ENCODE data around the gene UMODL1. TPM values are rescaled to one million over a fixed set of nuclear protein-coding genes. Genes with fewer than 3 reads are reported as not detected.
"Not testable (repeated sequence)": the region's sequence is repeated elsewhere in the genome, so short reads cannot be mapped to it uniquely, and the experiment has no call there.

Gene UMODL1
- total and polyA plus RNA-seq, 9 donors: 0.03 to 0.20 (median 0.04) TPM; not detected in 6

- Histone ChIP-seq H3K27me3 (ENCODE audit: control insufficient read depth, insufficient read depth, low read length) (peaks cover 5% of the 10 kb centered on the region), H3K9me3 (replicated peaks; ENCODE audit: control insufficient read depth, low read depth, low read length) (no peaks in the 10 kb centered on the region), H3K27ac (ENCODE audit: low read length) (no peak overlapping the region), H3K36me3 (ENCODE audit: control insufficient read depth, insufficient read depth, low read length) (no peaks in the 10 kb centered on the region), H3K4me1 (ENCODE audit: control insufficient read depth, insufficient read depth, low read length) (no peaks in the 10 kb centered on the region), H3K4me3 (ENCODE audit: low read length) (no peak overlapping the region)
- DNase-seq: peak; percentile 93
- no CpG with 5 or more reads among the region's 3 CpGs for WGBS (ENCODE audit: insufficient coverage)
Measured at GRCh38 chr21:42176859-42177258, 105.7 kb downstream of the UMODL1 start.

GRCh38 chr21:42179316-42179715 is 108.2 kb downstream of the UMODL1 start:
- no peaks in the 10 kb centered on the region for H3K4me1 ChIP-seq (ENCODE audit: control insufficient read depth, insufficient read depth, low read length)
- no CpG with 5 or more reads among the region's 3 CpGs for WGBS (ENCODE audit: insufficient coverage)
- H3K27ac ChIP-seq (ENCODE audit: low read length): no peak overlapping the region
- H3K4me3 ChIP-seq (ENCODE audit: low read length): no peak overlapping the region
- H3K27me3 ChIP-seq (ENCODE audit: control insufficient read depth, insufficient read depth, low read length): peaks cover under 1% of the 10 kb centered on the region
- DNase-seq: peak; percentile 76
- H3K9me3 ChIP-seq (replicated peaks; ENCODE audit: control insufficient read depth, low read depth, low read length): peaks cover 3% of the 10 kb centered on the region
- H3K36me3 ChIP-seq (ENCODE audit: control insufficient read depth, insufficient read depth, low read length): no peaks in the 10 kb centered on the region

- not testable (repeated sequence) for H3K4me3 ChIP-seq (ENCODE audit: low read length); H3K4me1 ChIP-seq (ENCODE audit: control insufficient read depth, insufficient read depth, low read length); DNase-seq; H3K27me3 ChIP-seq (ENCODE audit: control insufficient read depth, insufficient read depth, low read length); H3K27ac ChIP-seq (ENCODE audit: low read length); H3K9me3 ChIP-seq (replicated peaks; ENCODE audit: control insufficient read depth, low read depth, low read length); H3K36me3 ChIP-seq (ENCODE audit: control insufficient read depth, insufficient read depth, low read length)
- no CpG with 5 or more reads among the region's 3 CpGs for WGBS (ENCODE audit: insufficient coverage)
Measured at GRCh38 chr21:42180001-42180400, 108.9 kb downstream of the UMODL1 start.

GRCh38 chr21:42182713-42183371 is 111.7 kb downstream of the UMODL1 start:
- WGBS (ENCODE audit: insufficient coverage): 75% methylated on average over 1 of the region's 4 CpGs
- Histone ChIP-seq H3K27me3 (ENCODE audit: control insufficient read depth, insufficient read depth, low read length) (no peaks in the 10 kb centered on the region), H3K27ac (ENCODE audit: low read length) (no peak overlapping the region), H3K4me3 (ENCODE audit: low read length) (no peak overlapping the region), H3K9me3 (replicated peaks; ENCODE audit: control insufficient read depth, low read depth, low read length) (peaks cover 3% of the 10 kb centered on the region), H3K36me3 (ENCODE audit: control insufficient read depth, insufficient read depth, low read length) (no peaks in the 10 kb centered on the region), H3K4me1 (ENCODE audit: control insufficient read depth, insufficient read depth, low read length) (peaks cover 3% of the 10 kb centered on the region)
- DNase-seq: no peak

GRCh38 chr21:42183374-42184266 is 112.5 kb downstream of the UMODL1 start:
- H3K9me3 ChIP-seq (replicated peaks; ENCODE audit: control insufficient read depth, low read depth, low read length): peaks cover 3% of the 10 kb centered on the region
- no peak overlapping the region for H3K4me3 ChIP-seq (ENCODE audit: low read length)
- no peaks in the 10 kb centered on the region for H3K36me3 ChIP-seq (ENCODE audit: control insufficient read depth, insufficient read depth, low read length)
- H3K4me1 ChIP-seq (ENCODE audit: control insufficient read depth, insufficient read depth, low read length): peaks cover 10% of the 10 kb centered on the region
- DNase-seq: no peak
- H3K27me3 ChIP-seq (ENCODE audit: control insufficient read depth, insufficient read depth, low read length): no peaks in the 10 kb centered on the region
- WGBS (ENCODE audit: insufficient coverage): 97% methylated on average over 6 of the region's 6 CpGs
- H3K27ac ChIP-seq (ENCODE audit: low read length): no peak overlapping the region

- peaks cover 3% of the 10 kb centered on the region for H3K9me3 ChIP-seq (replicated peaks; ENCODE audit: control insufficient read depth, low read depth, low read length)
- no peak overlapping the region for H3K4me3 ChIP-seq (ENCODE audit: low read length)
- no peaks in the 10 kb centered on the region for H3K36me3 ChIP-seq (ENCODE audit: control insufficient read depth, insufficient read depth, low read length)
- H3K27me3 ChIP-seq (ENCODE audit: control insufficient read depth, insufficient read depth, low read length): no peaks in the 10 kb centered on the region
- H3K4me1 ChIP-seq (ENCODE audit: control insufficient read depth, insufficient read depth, low read length): peaks cover 17% of the 10 kb centered on the region
- no peak for DNase-seq
- H3K27ac ChIP-seq (ENCODE audit: low read length): no peak overlapping the region
- 47% methylated on average over 2 of the region's 2 CpGs for WGBS (ENCODE audit: insufficient coverage)
Measured at GRCh38 chr21:42186591-42186990, 115.5 kb downstream of the UMODL1 start.

GRCh38 chr21:42187976-42188653 is 117.0 kb downstream of the UMODL1 start:
- DNase-seq: peak; percentile 82
- no peaks in the 10 kb centered on the region for H3K36me3 ChIP-seq (ENCODE audit: control insufficient read depth, insufficient read depth, low read length)
- peaks cover 32% of the 10 kb centered on the region for H3K4me1 ChIP-seq (ENCODE audit: control insufficient read depth, insufficient read depth, low read length)
- H3K4me3 ChIP-seq (ENCODE audit: low read length): no peak overlapping the region
- peak overlapping the region; percentile 71 for H3K27ac ChIP-seq (ENCODE audit: low read length)
- H3K9me3 ChIP-seq (replicated peaks; ENCODE audit: control insufficient read depth, low read depth, low read length): no peaks in the 10 kb centered on the region
- H3K27me3 ChIP-seq (ENCODE audit: control insufficient read depth, insufficient read depth, low read length): no peaks in the 10 kb centered on the region
- 20% methylated on average over 3 of the region's 8 CpGs for WGBS (ENCODE audit: insufficient coverage)

- Histone ChIP-seq H3K27ac (ENCODE audit: low read length) (peak overlapping the region; percentile 71), H3K4me3 (ENCODE audit: low read length) (no peak overlapping the region), H3K27me3 (ENCODE audit: control insufficient read depth, insufficient read depth, low read length) (no peaks in the 10 kb centered on the region), H3K4me1 (ENCODE audit: control insufficient read depth, insufficient read depth, low read length) (peaks cover 33% of the 10 kb centered on the region), H3K36me3 (ENCODE audit: control insufficient read depth, insufficient read depth, low read length) (no peaks in the 10 kb centered on the region), H3K9me3 (replicated peaks; ENCODE audit: control insufficient read depth, low read depth, low read length) (no peaks in the 10 kb centered on the region)
- DNase-seq: no peak
- WGBS (ENCODE audit: insufficient coverage): 83% methylated on average over 2 of the region's 4 CpGs
Measured at GRCh38 chr21:42188663-42189062, 117.5 kb downstream of the UMODL1 start.

- DNase-seq: no peak
- Histone ChIP-seq H3K9me3 (replicated peaks; ENCODE audit: control insufficient read depth, low read depth, low read length) (no peaks in the 10 kb centered on the region), H3K36me3 (ENCODE audit: control insufficient read depth, insufficient read depth, low read length) (no peaks in the 10 kb centered on the region), H3K4me3 (ENCODE audit: low read length) (no peak overlapping the region), H3K27me3 (ENCODE audit: control insufficient read depth, insufficient read depth, low read length) (no peaks in the 10 kb centered on the region), H3K27ac (ENCODE audit: low read length) (no peak overlapping the region), H3K4me1 (ENCODE audit: control insufficient read depth, insufficient read depth, low read length) (peaks cover 33% of the 10 kb centered on the region)
- WGBS (ENCODE audit: insufficient coverage): no CpG with 5 or more reads among the region's 1 CpG
Measured at GRCh38 chr21:42189431-42189830, 118.3 kb downstream of the UMODL1 start.

Measured in muscle of leg (tissue), 11 donors.